HG02840 (cell line): ENCODE data around the gene TERC.

ENCODE experiments used
- ATAC-seq: cut with Tn5 transposase; IDR thresholded peaks from one replicate; pipeline ENCODE4 v1.9.1; 2021; ENCODE audit warnings: mild to moderate bottlenecking, moderate library complexity, moderate number of reproducible peaks; ENCODE audit not compliant: unreplicated experiment, low FRiP score

Gene TERC

DNA sequence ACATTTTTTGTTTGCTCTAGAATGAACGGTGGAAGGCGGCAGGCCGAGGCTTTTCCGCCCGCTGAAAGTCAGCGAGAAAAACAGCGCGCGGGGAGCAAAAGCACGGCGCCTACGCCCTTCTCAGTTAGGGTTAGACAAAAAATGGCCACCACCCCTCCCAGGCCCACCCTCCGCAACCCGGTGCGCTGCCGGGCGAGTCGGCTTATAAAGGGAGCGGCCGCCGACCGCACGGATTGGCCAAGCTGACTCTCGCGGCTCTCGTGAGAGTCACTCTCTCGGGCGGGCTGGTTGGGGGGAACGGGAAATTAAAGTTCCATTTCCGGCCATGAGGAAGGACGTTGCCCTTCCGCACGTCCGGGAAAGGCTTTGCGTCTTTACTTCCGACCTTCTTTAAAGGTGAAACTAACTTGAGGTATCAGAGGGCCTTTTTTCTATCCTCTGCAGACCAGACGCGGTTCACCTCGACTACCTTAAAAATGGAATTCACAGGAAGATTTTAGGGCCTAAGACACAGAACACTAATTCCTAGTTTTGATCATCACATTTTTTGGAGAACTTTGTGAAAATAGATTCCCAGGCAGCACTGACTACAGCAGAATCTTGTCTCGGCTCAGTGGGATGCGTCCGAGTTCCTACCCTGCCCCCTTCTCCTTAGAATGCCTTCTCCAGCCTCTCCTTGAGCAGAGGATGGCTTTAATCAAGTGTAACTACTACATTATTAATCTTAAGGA is at the start of gene TERC:
Gene TERC, minus strand, starts transcription at position 179 of the 731 bp plus-strand sequence.
- ATAC-seq: peak; percentile 64

DNA sequence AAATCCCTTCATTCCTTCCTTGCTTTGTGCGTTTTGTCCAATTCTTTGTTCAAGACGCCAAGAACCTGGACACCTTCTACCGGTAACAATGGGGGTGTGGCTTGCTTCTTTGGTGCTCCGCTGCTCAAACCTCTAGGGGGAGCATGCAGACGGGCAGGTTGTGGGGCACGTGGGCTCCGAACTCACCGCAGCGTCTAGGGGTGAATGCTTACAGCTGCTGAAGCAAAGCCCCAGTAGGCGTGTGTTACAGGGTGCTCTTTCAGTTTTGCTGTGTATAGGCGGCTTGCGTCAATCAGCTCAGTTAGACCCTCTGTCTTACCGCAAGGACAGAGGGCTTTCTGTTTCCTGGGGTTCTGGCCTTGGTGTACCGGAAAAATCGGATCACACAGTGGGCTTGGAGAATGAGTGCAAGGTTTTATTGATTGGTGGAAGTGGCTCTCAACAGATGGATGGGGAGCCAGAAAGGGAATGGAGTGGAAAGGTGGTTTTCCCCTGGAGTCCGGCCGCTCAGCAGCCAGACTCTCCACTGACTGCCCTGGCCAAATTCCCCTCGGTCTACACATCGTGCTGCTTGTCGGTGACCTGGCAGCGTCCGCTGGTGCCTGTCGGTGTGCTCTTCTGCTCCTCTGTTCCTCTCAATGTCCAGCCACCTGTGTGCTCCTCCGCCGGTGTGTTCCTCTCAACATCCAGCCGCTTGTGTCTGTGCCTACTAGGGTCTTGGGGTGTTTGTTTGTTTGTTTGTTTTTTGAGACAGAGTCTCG is 49.1 kb upstream of the TERC start:
- ATAC-seq: peak; percentile 84

- no peak for ATAC-seq
These were observed 48.4 kb upstream of the TERC start for GRCh38 chr3:169813278-169813677.

DNA sequence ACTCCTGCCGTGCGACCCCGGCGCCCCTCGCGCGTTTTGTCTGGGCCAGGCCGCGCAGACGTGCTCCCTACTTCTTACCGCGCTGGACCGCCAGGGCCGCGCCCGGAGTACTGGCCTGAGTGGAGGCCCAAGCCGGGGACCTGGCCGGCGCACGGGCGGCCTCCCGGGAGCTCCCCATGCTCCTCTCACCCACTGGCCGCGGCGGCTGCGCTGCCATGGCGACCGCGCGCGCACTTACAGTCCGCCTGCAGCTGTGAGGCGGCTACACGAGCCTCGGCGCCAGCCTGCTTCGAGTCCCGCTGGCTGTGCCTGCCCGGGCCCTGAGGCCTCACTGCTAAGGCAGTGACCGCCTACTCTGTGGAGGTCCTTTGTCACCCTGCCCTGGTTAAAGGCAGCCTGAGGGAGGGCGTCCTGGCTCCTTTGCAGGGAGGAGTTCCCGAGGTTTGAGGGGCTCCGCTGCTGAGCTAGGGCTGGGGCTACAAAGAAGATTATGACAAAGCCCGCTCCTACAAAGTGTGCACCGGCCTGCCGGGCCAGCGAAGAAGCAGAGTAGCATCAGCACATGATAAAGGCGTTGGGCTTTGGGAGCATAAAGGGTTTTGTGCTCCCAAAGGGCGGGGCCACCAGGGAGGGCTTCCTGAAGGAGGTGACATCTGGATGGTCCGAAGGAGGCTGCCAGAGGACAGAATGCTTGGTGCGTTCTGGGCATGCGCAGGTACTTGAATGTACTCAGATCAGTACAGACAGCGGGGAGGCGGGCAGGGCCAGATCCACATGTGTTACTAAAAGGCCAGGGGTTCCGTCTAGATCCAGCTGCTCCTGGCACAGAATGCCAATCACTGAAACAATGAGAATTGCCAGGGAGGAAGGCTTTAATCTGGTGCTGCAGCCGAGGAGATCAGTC is 47.7 kb upstream of the TERC start, which contains the start of the genes LRRC34 and LRRIQ4:
Gene LRRC34, minus strand, starts transcription at position 573 of the 904 bp plus-strand sequence. Its CDS starts 356 bp downstream, at position 217.
Gene LRRIQ4, plus strand, starts transcription at position 539 of the 904 bp plus-strand sequence. CDS start 9,052 bp downstream, outside the sequence.
- ATAC-seq: peak; percentile 66

- peak; percentile 3 for ATAC-seq
These were observed 46.9 kb upstream of the TERC start for GRCh38 chr3:169811631-169812331.

GRCh38 chr3:169809230-169809795 is 44.5 kb upstream of the TERC start:
- ATAC-seq: no peak

DNA sequence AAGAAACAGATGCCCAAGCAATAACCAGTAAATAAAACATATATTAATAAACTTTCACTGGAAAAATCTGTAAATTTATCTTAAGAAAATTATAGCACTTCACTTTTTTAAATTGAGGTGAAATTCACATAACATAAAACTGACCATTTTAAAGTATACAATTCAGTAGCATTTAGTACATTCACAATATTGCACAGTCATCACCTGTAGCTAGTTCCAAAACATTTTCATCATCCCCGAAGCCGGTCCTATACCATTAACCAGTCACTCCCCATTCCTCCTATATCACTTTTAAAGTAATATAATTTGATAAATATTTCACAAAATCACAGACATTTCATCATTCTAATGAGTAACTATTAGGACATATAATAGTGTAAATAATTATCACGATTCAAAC is 39.8 kb upstream of the TERC start:
- no peak for ATAC-seq

GRCh38 chr3:169792359-169792758 is 27.5 kb upstream of the TERC start:
- no peak for ATAC-seq

DNA sequence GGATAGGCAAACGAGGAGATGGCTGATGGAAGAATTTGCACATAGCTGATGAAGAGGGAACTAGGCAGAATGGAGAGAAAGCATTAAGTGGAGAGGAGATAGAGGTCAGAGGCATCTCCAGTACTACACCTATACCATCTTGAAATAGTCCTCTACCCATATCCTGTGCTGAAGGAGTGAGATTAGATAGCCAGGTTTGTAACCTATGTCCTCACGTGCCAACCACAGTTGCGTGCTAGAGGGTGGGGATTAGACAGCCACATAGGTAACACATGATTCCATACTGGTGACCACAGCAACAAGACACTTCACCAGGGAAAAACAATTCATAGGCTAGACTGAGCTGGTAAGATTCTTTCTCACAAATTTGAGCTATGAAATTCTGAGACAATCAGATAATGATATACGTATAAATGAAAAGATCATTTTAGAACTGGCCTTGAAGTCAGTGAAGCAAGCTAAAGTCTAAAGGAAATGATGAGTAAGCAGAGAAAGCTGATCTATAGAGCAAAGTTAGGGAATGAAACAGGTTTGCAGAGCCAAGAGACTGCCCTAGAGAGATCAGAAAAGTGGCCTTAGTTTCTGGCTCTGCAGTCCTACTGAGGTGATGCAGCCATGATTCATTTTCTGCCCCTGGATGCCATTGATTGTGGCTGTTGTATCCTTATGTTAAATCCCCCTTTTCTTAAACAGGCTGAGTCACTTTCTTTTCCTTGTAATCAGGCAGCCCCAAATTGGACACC is 26.0 kb upstream of the TERC start:
- ATAC-seq: no peak

DNA sequence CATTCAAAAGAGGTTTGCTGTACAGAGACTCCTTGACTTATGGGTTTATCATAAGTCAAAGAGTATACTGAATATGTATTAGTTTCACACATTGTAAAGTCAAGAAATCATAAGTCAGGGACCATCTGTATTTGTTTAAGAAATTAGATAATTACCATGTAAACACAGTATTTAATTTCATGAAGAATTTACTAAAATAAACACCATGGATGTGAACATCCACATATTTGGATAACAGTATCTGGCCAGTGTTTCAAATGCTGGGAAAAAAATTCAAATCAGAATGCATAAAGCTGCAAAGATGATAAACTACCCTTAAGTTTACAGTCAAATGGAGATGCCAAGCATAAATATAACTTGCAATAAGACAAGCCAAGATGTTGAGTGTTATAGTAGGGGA is 25.4 kb upstream of the TERC start:
- no peak for ATAC-seq

GRCh38 chr3:169787791-169788190 is 22.9 kb upstream of the TERC start:
- no peak for ATAC-seq

- no peak for ATAC-seq
These were observed 22.3 kb upstream of the TERC start for GRCh38 chr3:169787120-169787519.

DNA sequence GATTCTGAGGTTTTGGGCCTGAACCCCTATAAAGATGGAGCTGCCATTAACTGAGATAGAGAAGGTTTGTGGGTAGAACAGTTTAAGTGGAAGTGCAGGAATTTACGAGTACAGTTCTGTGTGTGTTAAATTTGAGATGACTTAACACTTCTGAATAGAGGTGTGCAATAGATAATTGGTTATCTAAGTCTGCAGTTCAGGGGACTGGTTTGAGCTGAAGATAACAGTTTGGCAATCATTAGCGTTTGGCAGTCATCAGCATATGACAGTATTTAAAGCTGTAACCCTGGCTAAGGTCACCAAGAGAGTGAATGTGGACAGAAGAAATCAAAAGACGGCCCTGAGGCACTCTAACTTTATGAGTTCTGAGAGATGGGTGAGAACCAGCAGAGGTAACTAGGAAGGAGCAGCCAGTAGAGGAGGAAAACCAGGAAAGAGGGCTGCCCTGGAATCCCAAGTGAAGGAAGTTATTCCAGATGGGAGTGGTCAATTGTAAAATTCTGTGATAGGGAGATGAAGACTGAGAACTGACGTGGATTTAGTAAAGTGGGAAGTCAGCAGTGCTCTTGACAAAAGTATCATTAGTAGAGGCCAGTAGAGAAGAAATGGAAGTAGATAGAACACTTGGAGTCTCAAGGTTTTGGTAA is 16.5 kb upstream of the TERC start:
- ATAC-seq: no peak

- no peak for ATAC-seq
These were observed 15.9 kb upstream of the TERC start for GRCh38 chr3:169780742-169781141.

- no peak for ATAC-seq
These were observed 13.0 kb upstream of the TERC start for GRCh38 chr3:169777822-169778221.

GRCh38 chr3:169774186-169774585 is 9.3 kb upstream of the TERC start:
- ATAC-seq: no peak

GRCh38 chr3:169772897-169773816 is 8.3 kb upstream of the TERC start, which contains the start of gene MYNN:
TSS of gene MYNN (plus strand) at chr3:169773396. CDS start at chr3:169774296, 900 bp downstream.
- peak; percentile 85 for ATAC-seq
